ENCODE measurements around the gene C2orf80.
"Not testable (repeated sequence)": the region's sequence is repeated elsewhere in the genome, so short reads cannot be mapped to it uniquely, and the experiment has no call there.

Gene C2orf80

GRCh38 chr2:208135794-208136715 lies 53.8 kb downstream of the C2orf80 start:
- no peak for DNase-seq (ENCODE audit: low read depth)

GRCh38 chr2:208134928-208135586 lies 54.8 kb downstream of the C2orf80 start:
- no peak for DNase-seq (ENCODE audit: low read depth)

GRCh38 chr2:208130712-208131110 lies 59.1 kb downstream of the C2orf80 start:
- no peak for DNase-seq (ENCODE audit: low read depth)

GRCh38 chr2:208129744-208130711 lies 59.8 kb downstream of the C2orf80 start, which contains the start of gene CRYGC:
TSS of gene CRYGC (minus strand) at chr2:208129828. CDS start at chr2:208129792, 36 bp downstream.
- DNase-seq (ENCODE audit: low read depth): peak; percentile 8

- no peak for DNase-seq (ENCODE audit: low read depth)
These were observed 61.7 kb downstream of the C2orf80 start for GRCh38 chr2:208128136-208128535.

GRCh38 chr2:208127090-208127489 lies 62.7 kb downstream of the C2orf80 start:
- no peak for DNase-seq (ENCODE audit: low read depth)

GRCh38 chr2:208125251-208125650 lies 64.6 kb downstream of the C2orf80 start:
- no peak for DNase-seq (ENCODE audit: low read depth)

- not testable (repeated sequence) for DNase-seq (ENCODE audit: low read depth)
These were observed 65.7 kb downstream of the C2orf80 start, which contains the start of gene CRYGD for GRCh38 chr2:208124013-208124715. TSS of gene CRYGD (minus strand) at chr2:208124524. CDS start at chr2:208124473, 51 bp downstream.

- DNase-seq (ENCODE audit: low read depth): no peak
These were observed 67.6 kb downstream of the C2orf80 start for GRCh38 chr2:208122248-208122647.

- no peak for DNase-seq (ENCODE audit: low read depth)
These were observed 70.9 kb downstream of the C2orf80 start for GRCh38 chr2:208118918-208119317.

GRCh38 chr2:208117390-208117789 lies 72.4 kb downstream of the C2orf80 start:
- not testable (repeated sequence) for DNase-seq (ENCODE audit: low read depth)
